Breast epithelium (tissue), 4 donors: ENCODE data around the gene TRPM7. TPM values are rescaled to one million over a fixed set of nuclear protein-coding genes. Genes with fewer than 3 reads are reported as not detected.

Experiments
- DNase-seq, 2 donors: peaks; one replicate each; pipeline ENCODE4 v3.0.0-alpha.2; 2019; ENCODE audit warnings: low spot score in 2 of 2
- H3K27ac ChIP-seq, 2 donors: fragments of 200-600 bp; sonication (generic) in 1 of 2; one replicate each; pipeline ENCODE4 v1.5.1; 2016 to 2019; ENCODE audit warnings: mild to moderate bottlenecking in 1 of 2
- H3K27me3 ChIP-seq, 2 donors: fragments of 200-600 bp; sonication (generic) in 1 of 2; one replicate each; pipeline versions ENCODE4 v1.5.1 to v1.6.0; 2017 to 2019; ENCODE audit warnings: control low read depth in 1 of 2, mild to moderate bottlenecking in 1 of 2
- H3K36me3 ChIP-seq: fragments of 200-600 bp; one replicate; pipeline ENCODE4 v1.5.1; 2019
- H3K4me1 ChIP-seq, 2 donors: fragments of 200-600 bp; sonication (generic); one replicate each; pipeline ENCODE4 v1.5.1; 2016 to 2019; ENCODE audit warnings: control low read depth in 1 of 2
- H3K4me3 ChIP-seq, 3 donors: fragments of 200-600 bp; sonication (generic); 1 replicate in 2 of 3; 2 replicates in 1 of 3; pipeline ENCODE4 v1.5.1; 2016 to 2019; ENCODE audit warnings: mild to moderate bottlenecking in 3 of 3, moderate library complexity in 2 of 3
- H3K9me3 ChIP-seq, 2 donors: fragments of 200-600 bp; sonication (generic) in 1 of 2; one replicate each; pipeline ENCODE4 v1.5.1; 2016 to 2019; ENCODE audit warnings: control low read depth in 1 of 2
- CTCF ChIP-seq, 3 donors: fragments of 450-650 bp; IDR thresholded peaks; one replicate each; pipeline ENCODE4 v1.5.1; 2016 to 2017; ENCODE audit warnings: antibody characterized with exemption in 3 of 3, mild to moderate bottlenecking in 3 of 3, moderate library complexity in 3 of 3
- POLR2A ChIP-seq: fragments of 450-650 bp; IDR thresholded peaks from one replicate; pipeline ENCODE4 v1.6.1; 2016; ENCODE audit warnings: antibody characterized with exemption, mild to moderate bottlenecking, moderate library complexity
- POLR2AphosphoS5 ChIP-seq, 3 donors: sonication (generic); formaldehyde crosslinking; IDR thresholded peaks; one replicate each; pipeline ENCODE4 v1.6.1; 2017; ENCODE audit warnings: antibody characterized with exemption in 3 of 3
- intact Hi-C: fragments of 100-400 bp; cut with DNase I; formaldehyde crosslinking; loops from one replicate; pipeline ENCODE4 v1.15.1; 2023; ENCODE audit warnings: low total_unique reads
- total RNA-seq, 3 donors: library from RNA; depleted of rRNA; stranded (reverse); fragments of >200 nt; gene quantifications; one replicate each; pipeline ENCODE4 v1.1.0, GENCODE V29; 2016

The TRPM7 gene
- total RNA-seq, 3 donors from 2014 or later, result 44.0 to 94.4 (median 66.2) TPM

- Histone ChIP-seq H3K36me3 (no peaks in the 10 kb centered on the region), H3K4me1 (peaks cover 0 to 3% of the 10 kb centered on the region in 2 donors), H3K27me3 (no peaks in the 10 kb centered on the region), H3K27ac (peak overlapping the region; percentile 96), H3K9me3 (no peaks in the 10 kb centered on the region), H3K4me3 (peak overlapping the region; percentile 80 to 88 (median 81))
- TF ChIP-seq CTCF (IDR thresholded peaks at IDR 0.05) (no peak), POLR2AphosphoS5 (IDR thresholded peaks at IDR 0.05) (no peak), POLR2A (no peak)
- no peak for DNase-seq
- intact Hi-C loops, result loop anchor here (10.0 kb wide), 1 partner anchor 217 kb away; the partner anchor contains the start of gene AP4E1
These were observed 805 bp upstream of the TRPM7 start for GRCh38 chr15:50687302-50687902.

DNA sequence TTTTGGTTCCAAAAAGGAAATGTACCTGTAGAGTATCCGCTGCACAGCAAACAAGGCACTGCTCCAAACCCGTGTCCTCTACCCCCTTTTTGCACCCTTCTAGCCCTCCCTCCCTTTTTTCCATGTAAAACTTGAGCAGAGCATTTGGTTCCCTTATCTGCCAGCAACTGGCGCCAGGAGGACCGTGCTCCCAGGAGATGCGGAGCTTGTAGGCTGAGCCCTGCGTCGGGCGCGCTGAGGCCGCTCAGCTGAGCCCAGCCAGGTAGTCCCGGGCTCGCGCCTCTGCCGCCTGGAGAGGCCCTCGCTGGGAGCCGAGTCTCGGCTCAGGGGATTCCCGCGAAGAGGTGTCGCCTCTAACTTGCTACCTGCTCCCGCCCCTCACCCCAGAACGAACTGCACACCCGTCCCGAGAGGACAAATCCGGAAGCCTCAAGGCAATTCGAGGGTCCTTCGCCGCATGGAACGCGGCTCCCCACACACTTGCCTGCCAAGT is 575 bp downstream of the TRPM7 start:
- Histone ChIP-seq H3K27ac (peak overlapping the region; percentile 96), H3K36me3 (no peaks in the 10 kb centered on the region), H3K27me3 (no peaks in the 10 kb centered on the region), H3K4me3 (peak overlapping the region; percentile 80 to 88 (median 81)), H3K4me1 (peaks cover 0 to 3% of the 10 kb centered on the region in 2 donors), H3K9me3 (no peaks in the 10 kb centered on the region)
- TF ChIP-seq CTCF (IDR thresholded peaks at IDR 0.05), result no peak
- intact Hi-C loops, result loop anchor here (10.0 kb wide), 1 partner anchor 219 kb away; the partner anchor contains the start of gene AP4E1
- DNase-seq, result peak; percentile 32 to 59

GRCh38 chr15:50685191-50685975 is 1.2 kb downstream of the TRPM7 start:
- intact Hi-C loops, result loop anchor here (10.0 kb wide), 1 partner anchor 219 kb away; the partner anchor contains the start of gene AP4E1
- H3K4me3 ChIP-seq, result peak overlapping the region; percentile 80 to 88 (median 81)
- H3K36me3 ChIP-seq, result no peaks in the 10 kb centered on the region
- no peak for TF ChIP-seq POLR2A
- DNase-seq, result no peak
- H3K9me3 ChIP-seq, result no peaks in the 10 kb centered on the region
- H3K27ac ChIP-seq, result peak overlapping the region; percentile 96
- peaks cover 0 to 3% of the 10 kb centered on the region in 2 donors for H3K4me1 ChIP-seq
- H3K27me3 ChIP-seq, result no peaks in the 10 kb centered on the region

- intact Hi-C loops, result loop anchor here (10.0 kb wide), 1 partner anchor 223 kb away; the partner anchor contains the start of gene AP4E1
- Histone ChIP-seq H3K9me3 (no peaks in the 10 kb centered on the region), H3K4me3 (no peak overlapping the region), H3K27ac (no peak overlapping the region), H3K27me3 (no peaks in the 10 kb centered on the region), H3K4me1 (peaks cover 0 to 3% of the 10 kb centered on the region in 2 donors), H3K36me3 (no peaks in the 10 kb centered on the region)
- no peak for TF ChIP-seq POLR2AphosphoS5 (IDR thresholded peaks at IDR 0.05)
- no peak for TF ChIP-seq CTCF (IDR thresholded peaks at IDR 0.05)
- no peak for TF ChIP-seq POLR2A
- no peak for DNase-seq
These were observed 5.1 kb downstream of the TRPM7 start for GRCh38 chr15:50681467-50681866.

- no peaks in the 10 kb centered on the region for H3K36me3 ChIP-seq
- no peak overlapping the region for H3K4me3 ChIP-seq
- no peak for DNase-seq
- H3K9me3 ChIP-seq, result no peaks in the 10 kb centered on the region
- intact Hi-C loops, result no loop called here
- no peaks in the 10 kb centered on the region for H3K4me1 ChIP-seq
- H3K27me3 ChIP-seq, result no peaks in the 10 kb centered on the region
- no peak for TF ChIP-seq POLR2A
- TF ChIP-seq POLR2AphosphoS5 (IDR thresholded peaks at IDR 0.05), result no peak
- TF ChIP-seq CTCF (IDR thresholded peaks at IDR 0.05), result no peak
- H3K27ac ChIP-seq, result no peak overlapping the region
These were observed 9.7 kb downstream of the TRPM7 start for GRCh38 chr15:50676799-50677483.
